MV-4-11 (cell line): Measurements from ENCODE around the gene ACSS3.
"Not testable (repeated sequence)": the region's sequence is repeated elsewhere in the genome, so short reads cannot be mapped to it uniquely, and the experiment has no call there.

Experiments
- DNase-seq: peaks from one replicate; lab custom pipeline; 2025; lab: John Stamatoyannopoulos, UW

ACSS3 gene

GRCh38 chr12:81170072-81170471 is 92.2 kb downstream of the ACSS3 start:
- DNase-seq = no peak

- no peak for DNase-seq
These were observed 95.0 kb downstream of the ACSS3 start for GRCh38 chr12:81172851-81173250.

- DNase-seq = no peak
These were observed 96.8 kb downstream of the ACSS3 start for GRCh38 chr12:81174664-81175063.

GRCh38 chr12:81176796-81177195 is 98.9 kb downstream of the ACSS3 start:
- DNase-seq = no peak

- no peak for DNase-seq
These were observed 103.8 kb downstream of the ACSS3 start for GRCh38 chr12:81181691-81182090.

GRCh38 chr12:81187686-81188085 is 109.8 kb downstream of the ACSS3 start:
- no peak for DNase-seq

GRCh38 chr12:81196595-81196994 is 118.7 kb downstream of the ACSS3 start:
- DNase-seq = no peak

GRCh38 chr12:81200561-81200960 is 122.7 kb downstream of the ACSS3 start:
- DNase-seq = not testable (repeated sequence)

- DNase-seq = no peak
These were observed 125.9 kb downstream of the ACSS3 start for GRCh38 chr12:81203671-81204204.

- no peak for DNase-seq
These were observed 127.5 kb downstream of the ACSS3 start for GRCh38 chr12:81205416-81205815.

- no peak for DNase-seq
These were observed 128.6 kb downstream of the ACSS3 start for GRCh38 chr12:81206429-81206828.

- DNase-seq = no peak
These were observed 129.3 kb downstream of the ACSS3 start for GRCh38 chr12:81207173-81207572.

GRCh38 chr12:81207664-81208063 is 129.8 kb downstream of the ACSS3 start:
- DNase-seq = no peak

- DNase-seq = no peak
These were observed 130.5 kb downstream of the ACSS3 start for GRCh38 chr12:81208187-81208911.

- no peak for DNase-seq
These were observed 131.1 kb downstream of the ACSS3 start for GRCh38 chr12:81209012-81209411.

- DNase-seq = not testable (repeated sequence)
These were observed 131.9 kb downstream of the ACSS3 start for GRCh38 chr12:81209772-81210225.

GRCh38 chr12:81211306-81211705 is 133.4 kb downstream of the ACSS3 start:
- no peak for DNase-seq

- no peak for DNase-seq
These were observed 135.3 kb downstream of the ACSS3 start for GRCh38 chr12:81212996-81213696.

GRCh38 chr12:81216739-81217138 is 138.9 kb downstream of the ACSS3 start:
- DNase-seq = no peak

GRCh38 chr12:81221681-81222080 is 143.8 kb downstream of the ACSS3 start:
- no peak for DNase-seq

GRCh38 chr12:81222846-81223592 is 145.1 kb downstream of the ACSS3 start:
- no peak for DNase-seq

- DNase-seq = no peak
These were observed 146.7 kb downstream of the ACSS3 start for GRCh38 chr12:81224626-81225025.

- DNase-seq = no peak
These were observed 151.9 kb downstream of the ACSS3 start for GRCh38 chr12:81229759-81230158.
